ENCODE results near the gene HMBS.

HMBS gene

GRCh38 chr11:119103793-119104192 is 19.1 kb downstream of the HMBS start:
- POLR2A ChIA-PET, result no interaction called here
- CTCF ChIA-PET, result interaction anchor here (1.1 to 3.6 kb wide), 3 partner anchors 15 to 220 kb away, joined by 3 to 11 read pairs (median 3); no protein-coding TSS in a partner anchor
- no peak for DNase-seq (ENCODE audit: extremely low spot score)
- no peak for TF ChIP-seq CTCF (IDR thresholded peaks at IDR 0.05; ENCODE audit: control extremely low read depth, extremely low read depth, low read depth, missing control alignments)

- DNase-seq (ENCODE audit: extremely low spot score), result peak; percentile 97
- no peak for TF ChIP-seq CTCF (IDR thresholded peaks at IDR 0.05; ENCODE audit: control extremely low read depth, extremely low read depth, low read depth, missing control alignments)
- ChIA-PET CTCF (interaction anchor here (0.9 to 1.6 kb wide), 10 partner anchors 12 to 417 kb away, joined by 3 to 7 read pairs (median 4); partner anchors contain the start of gene VPS11), POLR2A (interaction anchor here (0.6 to 4.7 kb wide), 6 partner anchors 10 to 135 kb away, joined by 3 to 41 read pairs (median 4); partner anchors contain the start of genes FOXR1 and HMBS)
Observed at GRCh38 chr11:119106564-119107537, 22.2 kb downstream of the HMBS start, which contains the start of gene C2CD2L. Gene C2CD2L (plus strand): TSS chr11:119107344. CDS start chr11:119107742, 398 bp downstream.

GRCh38 chr11:119107538-119108145 is 23.0 kb downstream of the HMBS start:
- ChIA-PET CTCF (interaction anchor here (1.0 to 2.8 kb wide), 7 partner anchors 11 to 213 kb away, joined by 3 to 29 read pairs (median 4); partner anchors contain the start of genes HINFP and VPS11), POLR2A (interaction anchor here (1.3 to 4.7 kb wide), 2 partner anchors 11 to 13 kb away, joined by 4 to 41 read pairs; a partner anchor contains a TSS)
- DNase-seq (ENCODE audit: extremely low spot score), result no peak
- no peak for TF ChIP-seq CTCF (IDR thresholded peaks at IDR 0.05; ENCODE audit: control extremely low read depth, extremely low read depth, low read depth, missing control alignments)

GRCh38 chr11:119108146-119108856 is 23.6 kb downstream of the HMBS start:
- TF ChIP-seq CTCF (IDR thresholded peaks at IDR 0.05; ENCODE audit: control extremely low read depth, extremely low read depth, low read depth, missing control alignments), result no peak
- ChIA-PET POLR2A (interaction anchor here (0.5 to 4.7 kb wide), 3 partner anchors 13 to 230 kb away, joined by 3 to 41 read pairs (median 5); partner anchors contain the start of gene HINFP), CTCF (interaction anchor here (1.2 to 2.8 kb wide), 8 partner anchors 8 to 232 kb away, joined by 3 to 29 read pairs (median 4); partner anchors contain the start of genes CBL, HINFP and NLRX1)
- DNase-seq (ENCODE audit: extremely low spot score), result peak; percentile 51

- no peak for TF ChIP-seq CTCF (IDR thresholded peaks at IDR 0.05; ENCODE audit: control extremely low read depth, extremely low read depth, low read depth, missing control alignments)
- ChIA-PET POLR2A (interaction anchor here (2.4 to 4.7 kb wide), 2 partner anchors 12 to 14 kb away, joined by 5 to 41 read pairs; partner anchors contain the start of gene HINFP), CTCF (interaction anchor here (1.2 to 2.8 kb wide), 9 partner anchors 9 to 231 kb away, joined by 3 to 29 read pairs (median 5); partner anchors contain the start of genes CBL, HINFP and NLRX1)
- no peak for DNase-seq (ENCODE audit: extremely low spot score)
Observed at GRCh38 chr11:119108857-119109221, 24.2 kb downstream of the HMBS start.
